ENCODE measurements around the gene STON1. TPM values are rescaled to one million over a fixed set of nuclear protein-coding genes. Genes with fewer than 3 reads are reported as not detected.
"Not testable (repeated sequence)": the region's sequence is repeated elsewhere in the genome, so short reads cannot be mapped to it uniquely, and the experiment has no call there.

Gene STON1
- total RNA-seq, 1 experiment from 2014 or later: not detected

GRCh38 chr2:48614581-48614980 lies 84.6 kb downstream of the STON1 start:
- not testable (repeated sequence) for DNase-seq (ENCODE audit: low spot score)

- no peak for DNase-seq (ENCODE audit: low spot score)
Measured at GRCh38 chr2:48617618-48618017, 87.7 kb downstream of the STON1 start, which contains the start of gene GTF2A1L. Gene GTF2A1L, plus strand, starts transcription at chr2:48617856. Its CDS starts 19 bp downstream, at chr2:48617875.

GRCh38 chr2:48619526-48619925 lies 89.6 kb downstream of the STON1 start:
- no peak for DNase-seq (ENCODE audit: low spot score)

- no peak for DNase-seq (ENCODE audit: low spot score)
Measured at GRCh38 chr2:48620604-48621003, 90.7 kb downstream of the STON1 start.

- peak; percentile 65 for DNase-seq (ENCODE audit: low spot score)
Measured at GRCh38 chr2:48622691-48623090, 92.7 kb downstream of the STON1 start.

GRCh38 chr2:48624696-48625095 lies 94.7 kb downstream of the STON1 start:
- DNase-seq (ENCODE audit: low spot score): no peak

- DNase-seq (ENCODE audit: low spot score): no peak
Measured at GRCh38 chr2:48626047-48626446, 96.1 kb downstream of the STON1 start.

- DNase-seq (ENCODE audit: low spot score): no peak
Measured at GRCh38 chr2:48633143-48633542, 103.2 kb downstream of the STON1 start.

GRCh38 chr2:48635786-48636185 lies 105.8 kb downstream of the STON1 start:
- DNase-seq (ENCODE audit: low spot score): no peak

GRCh38 chr2:48638261-48638660 lies 108.3 kb downstream of the STON1 start:
- DNase-seq (ENCODE audit: low spot score): no peak

Small RNAs within 50 kb of the gene (small RNA-seq; reads per million reads assigned to genes)
- gene RNU6-282P (not detected), gene TPT1P11 (not detected)

Other genes starting within 250 kb of the STON1 start
- 11.5 and 11.9 TPM in 2 replicates for gene FOXN2, start 215.5 kb upstream of the STON1 start, total RNA-seq (2014; rRNA removed; shearing (Covaris generic))
- gene PPP1R21, start 89.4 kb upstream of the STON1 start, total RNA-seq (2014; rRNA removed; shearing (Covaris generic)): 3.8 and 5.3 TPM in 2 replicates
- gene GTF2A1L, start 87.7 kb downstream of the STON1 start, total RNA-seq (2014; rRNA removed; shearing (Covaris generic)): not detected in 2 replicates
- gene LHCGR, start 225.6 kb downstream of the STON1 start, total RNA-seq (2014; rRNA removed; shearing (Covaris generic)): not detected in 2 replicates

Measured in HT-29 (cell line).